Measurements from ENCODE around the gene HOXB13.

- no peak for TF ChIP-seq CTCF (IDR thresholded peaks at IDR 0.05)
- no peak for TF ChIP-seq POLR2AphosphoS5 (IDR thresholded peaks at IDR 0.05)
- no peak for TF ChIP-seq POLR2A (IDR thresholded peaks at IDR 0.05)
- TF ChIP-seq EP300 (IDR thresholded peaks at IDR 0.05) = no peak
Observed at GRCh38 chr17:48755356-48755755, 26.8 kb upstream of the HOXB13 start.

Data from upper lobe of left lung (tissue), 4 donors.